OCI-LY1 (cell line): Measurements from ENCODE around the gene MAK.
"Not testable (repeated sequence)": the region's sequence is repeated elsewhere in the genome, so short reads cannot be mapped to it uniquely, and the experiment has no call there.

Experiments used
- H2AFZ ChIP-seq: fragments of 200-600 bp; sonication (generic), shearing (Covaris generic); 2 replicates; pipeline ENCODE4 v1.6.0; 2014; ENCODE audit warnings: antibody characterized with exemption, mild to moderate bottlenecking, low read length
- H3F3A ChIP-seq: fragments of 200-600 bp; sonication (generic), shearing (Covaris generic); 2 replicates; pipeline ENCODE4 v1.6.0; 2014; ENCODE audit warnings: mild to moderate bottlenecking, antibody characterized with exemption, low read length, moderate library complexity; ENCODE audit not compliant: insufficient read depth
- H3K27ac ChIP-seq: fragments of 200-600 bp; sonication (generic); 2 replicates; pipeline ENCODE4 v1.5.1; 2014; ENCODE audit warnings: low read length, mixed run types, mild to moderate bottlenecking, low read depth; ENCODE audit not compliant: poor library complexity, severe bottlenecking
- H3K27me3 ChIP-seq: fragments of 200-600 bp; sonication (generic); 2 replicates; pipeline ENCODE4 v1.6.0; 2014; ENCODE audit warnings: antibody characterized with exemption, mild to moderate bottlenecking, low read length, moderate library complexity; ENCODE audit not compliant: insufficient read depth
- H3K36me3 ChIP-seq: fragments of 200-600 bp; sonication (generic); 2 replicates; pipeline ENCODE4 v1.6.1; 2014; ENCODE audit warnings: mild to moderate bottlenecking, antibody characterized with exemption, low read length, moderate library complexity, mixed read lengths; ENCODE audit not compliant: insufficient read depth
- H3K4me1 ChIP-seq: fragments of 200-600 bp; sonication (generic); 2 replicates; pipeline ENCODE4 v1.5.1; 2014; ENCODE audit warnings: mild to moderate bottlenecking, low read length, moderate library complexity; ENCODE audit not compliant: insufficient read depth, severe bottlenecking
- H3K4me2 ChIP-seq: fragments of 200-600 bp; sonication (generic), shearing (Covaris generic); 2 replicates; pipeline ENCODE4 v1.6.1; 2014; ENCODE audit warnings: low read length
- H3K4me3 ChIP-seq: fragments of 200-600 bp; sonication (generic); 2 replicates; pipeline ENCODE4 v1.5.1; 2014; ENCODE audit warnings: low read length, low read depth, mild to moderate bottlenecking, mixed read lengths; ENCODE audit not compliant: poor library complexity, severe bottlenecking
- H3K79me2 ChIP-seq: fragments of 200-600 bp; shearing (Covaris generic); 2 replicates; pipeline ENCODE4 v1.6.1; 2016; ENCODE audit warnings: mixed run types, low read length, mixed read lengths; ENCODE audit not compliant: insufficient read depth
- H3K9ac ChIP-seq: fragments of 200-600 bp; sonication (generic), shearing (Covaris generic); 2 replicates; pipeline ENCODE4 v1.6.1; 2014; ENCODE audit warnings: mild to moderate bottlenecking, low read length, mixed read lengths
- H3K9me2 ChIP-seq: fragments of 200-600 bp; sonication (generic), shearing (Covaris generic); 2 replicates; pipeline ENCODE4 v1.6.1; 2014; ENCODE audit warnings: low read depth, mild to moderate bottlenecking, low read length, mixed read lengths
- H3K9me3 ChIP-seq: fragments of 200-600 bp; shearing (Covaris generic); 2 replicates; pipeline ENCODE4 v1.6.1; 2014; ENCODE audit warnings: low read length, mixed read lengths
- H4K20me1 ChIP-seq: fragments of 200-600 bp; sonication (generic), shearing (Covaris generic); 2 replicates; pipeline ENCODE4 v1.6.0; 2016; ENCODE audit warnings: mild to moderate bottlenecking, low read length; ENCODE audit not compliant: insufficient read depth
- EZH2 ChIP-seq: fragments of 200-600 bp; sonication (generic), shearing (Covaris generic); IDR thresholded peaks from 2 replicates; pipeline ENCODE4 v1.8.0; 2017; ENCODE audit warnings: borderline replicate concordance, mixed run types, mild to moderate bottlenecking, antibody characterized with exemption, low read length, moderate library complexity, mixed read lengths
- TF ChIP-seq, protein P1 (sequence below): fragments of 200-600 bp; sonication (generic), shearing (Covaris generic); IDR thresholded peaks from 2 replicates; pipeline ENCODE4 v1.5.1; 2017; ENCODE audit warnings: mild to moderate bottlenecking, antibody characterized with exemption, low read length, moderate library complexity, mixed read lengths

MAK gene

DNA sequence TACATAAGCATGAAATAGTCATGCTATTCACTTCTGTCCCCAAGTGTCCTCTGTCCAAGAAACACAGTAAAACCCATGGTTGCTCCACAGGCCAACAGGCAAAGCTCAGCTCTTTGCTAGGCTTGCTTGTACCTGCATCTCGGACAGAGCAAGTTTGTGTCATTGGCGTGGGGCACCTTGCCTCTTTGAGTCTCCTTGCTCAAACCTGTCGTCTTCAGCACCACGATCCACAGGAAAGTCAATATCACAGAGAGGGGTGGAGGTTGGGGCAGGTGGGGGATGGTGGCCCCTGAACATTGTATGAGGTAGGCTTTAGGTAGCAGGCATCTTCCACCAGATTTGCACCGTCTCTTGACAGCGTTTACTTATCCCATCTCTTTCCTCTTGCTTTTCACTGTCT is 94.8 kb downstream of the MAK start:
- H3K4me3 ChIP-seq: no peak overlapping the region
- H3K4me2 ChIP-seq: no peak overlapping the region
- no peaks in the 10 kb centered on the region for H3F3A ChIP-seq
- no peak overlapping the region for H3K9ac ChIP-seq
- H3K79me2 ChIP-seq: peaks cover 9% of the 10 kb centered on the region
- no peak overlapping the region for H2AFZ ChIP-seq
- H3K27me3 ChIP-seq: no peaks in the 10 kb centered on the region
- no peak overlapping the region for H3K27ac ChIP-seq
- H4K20me1 ChIP-seq: no peaks in the 10 kb centered on the region
- H3K4me1 ChIP-seq: peaks cover 23% of the 10 kb centered on the region
- H3K9me2 ChIP-seq: no peaks in the 10 kb centered on the region
- H3K36me3 ChIP-seq: no peaks in the 10 kb centered on the region
- no peaks in the 10 kb centered on the region for H3K9me3 ChIP-seq
- no peak for TF ChIP-seq EZH2
- TF ChIP-seq, protein P1, sequence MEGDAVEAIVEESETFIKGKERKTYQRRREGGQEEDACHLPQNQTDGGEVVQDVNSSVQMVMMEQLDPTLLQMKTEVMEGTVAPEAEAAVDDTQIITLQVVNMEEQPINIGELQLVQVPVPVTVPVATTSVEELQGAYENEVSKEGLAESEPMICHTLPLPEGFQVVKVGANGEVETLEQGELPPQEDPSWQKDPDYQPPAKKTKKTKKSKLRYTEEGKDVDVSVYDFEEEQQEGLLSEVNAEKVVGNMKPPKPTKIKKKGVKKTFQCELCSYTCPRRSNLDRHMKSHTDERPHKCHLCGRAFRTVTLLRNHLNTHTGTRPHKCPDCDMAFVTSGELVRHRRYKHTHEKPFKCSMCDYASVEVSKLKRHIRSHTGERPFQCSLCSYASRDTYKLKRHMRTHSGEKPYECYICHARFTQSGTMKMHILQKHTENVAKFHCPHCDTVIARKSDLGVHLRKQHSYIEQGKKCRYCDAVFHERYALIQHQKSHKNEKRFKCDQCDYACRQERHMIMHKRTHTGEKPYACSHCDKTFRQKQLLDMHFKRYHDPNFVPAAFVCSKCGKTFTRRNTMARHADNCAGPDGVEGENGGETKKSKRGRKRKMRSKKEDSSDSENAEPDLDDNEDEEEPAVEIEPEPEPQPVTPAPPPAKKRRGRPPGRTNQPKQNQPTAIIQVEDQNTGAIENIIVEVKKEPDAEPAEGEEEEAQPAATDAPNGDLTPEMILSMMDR: no peak

DNA sequence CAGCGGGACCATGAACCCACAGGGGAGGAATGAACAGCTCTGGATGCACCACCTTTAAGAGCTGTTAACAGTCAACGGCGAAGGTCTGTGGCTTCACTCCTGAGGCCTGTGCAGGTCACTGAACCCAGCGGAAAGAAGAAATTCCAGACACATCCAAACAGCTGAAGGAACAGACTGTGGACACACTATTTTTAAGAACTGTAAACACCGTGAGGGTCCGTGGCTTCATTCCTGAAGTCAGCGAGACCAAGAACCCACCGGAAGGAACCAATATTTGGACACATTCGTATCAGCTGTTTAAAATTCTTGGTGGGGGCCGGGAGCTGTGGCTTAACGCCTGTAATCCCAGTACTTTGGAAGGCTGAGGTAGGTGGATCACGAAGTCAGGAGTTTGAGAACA is 96.1 kb downstream of the MAK start:
- H3K4me1 ChIP-seq: peaks cover 19% of the 10 kb centered on the region
- no peak overlapping the region for H3K9ac ChIP-seq
- H3F3A ChIP-seq: no peaks in the 10 kb centered on the region
- H3K36me3 ChIP-seq: no peaks in the 10 kb centered on the region
- no peak overlapping the region for H3K27ac ChIP-seq
- no peaks in the 10 kb centered on the region for H3K27me3 ChIP-seq
- H3K79me2 ChIP-seq: no peaks in the 10 kb centered on the region
- no peak overlapping the region for H3K4me2 ChIP-seq
- no peaks in the 10 kb centered on the region for H3K9me3 ChIP-seq
- no peaks in the 10 kb centered on the region for H3K9me2 ChIP-seq
- no peak overlapping the region for H3K4me3 ChIP-seq
- H2AFZ ChIP-seq: no peak overlapping the region
- TF ChIP-seq, protein P1: no peak
- TF ChIP-seq EZH2: no peak
- H4K20me1 ChIP-seq: no peaks in the 10 kb centered on the region

DNA sequence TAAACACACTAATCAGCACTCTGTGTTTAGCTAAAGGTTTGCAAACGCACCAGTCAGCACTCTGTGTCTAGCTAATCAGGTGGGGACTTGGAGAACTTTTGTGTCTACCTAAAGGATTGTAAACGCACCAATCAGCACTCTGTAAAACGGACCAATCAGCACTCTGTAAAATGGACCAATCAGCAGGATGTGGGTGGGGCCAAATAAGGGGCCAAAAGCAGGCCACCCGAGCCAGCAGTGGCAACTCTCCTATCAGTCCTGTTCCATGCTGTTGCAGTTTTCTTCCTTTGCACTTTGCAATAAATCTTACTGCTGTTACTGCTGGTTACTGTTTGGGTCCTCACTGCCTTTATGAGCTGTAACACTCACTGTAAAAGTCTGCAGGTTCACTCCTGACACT is 96.7 kb downstream of the MAK start:
- H3K9me3 ChIP-seq, H3K27ac ChIP-seq, H3K4me2 ChIP-seq, H2AFZ ChIP-seq, H3F3A ChIP-seq, H3K4me3 ChIP-seq, H3K79me2 ChIP-seq, H3K36me3 ChIP-seq, H3K9me2 ChIP-seq, H4K20me1 ChIP-seq, H3K9ac ChIP-seq, H3K27me3 ChIP-seq: not testable (repeated sequence)
- peaks cover 15% of the 10 kb centered on the region for H3K4me1 ChIP-seq

DNA sequence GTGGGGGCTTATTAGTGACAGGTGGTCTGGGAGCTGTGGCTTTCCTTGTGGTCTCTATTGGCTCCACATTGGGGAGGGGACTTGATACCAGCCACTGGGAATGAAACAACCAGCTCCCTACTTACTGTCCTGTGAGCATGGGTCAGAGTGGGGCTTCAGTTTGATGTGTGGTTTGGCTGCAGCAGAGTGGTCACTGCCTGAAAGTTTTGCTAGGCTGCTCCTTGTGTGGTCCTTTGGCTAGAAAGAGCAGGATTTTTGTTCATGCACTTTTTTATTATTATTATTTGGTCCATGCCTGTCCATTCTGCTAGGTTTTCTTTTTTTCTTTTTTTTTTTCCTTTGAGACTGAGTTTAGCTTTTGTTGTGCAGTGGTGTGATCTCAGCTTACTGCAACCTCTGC is 98.3 kb downstream of the MAK start:
- TF ChIP-seq, protein P1: no peak
- TF ChIP-seq EZH2: no peak
- Histone ChIP-seq H3K9me2 (no peaks in the 10 kb centered on the region), H3K27ac (no peak overlapping the region), H3K27me3 (no peaks in the 10 kb centered on the region), H3F3A (no peaks in the 10 kb centered on the region), H2AFZ (no peak overlapping the region), H3K9me3 (no peaks in the 10 kb centered on the region), H3K4me1 (peaks cover 2% of the 10 kb centered on the region), H3K4me2 (no peak overlapping the region), H3K36me3 (no peaks in the 10 kb centered on the region), H4K20me1 (no peaks in the 10 kb centered on the region), H3K9ac (no peak overlapping the region), H3K79me2 (no peaks in the 10 kb centered on the region), H3K4me3 (no peak overlapping the region)
